HEK293 (cell line): ENCODE results near the gene IL17A.

ENCODE experiments used
- CTCF ChIA-PET: fragments of 350-600 bp; formaldehyde crosslinking; extraction: SDS; loops from one replicate; lab custom pipeline; 2021; ENCODE audit warnings: antibody characterized with exemption; lab: Yijun Ruan, JAX
- POLR2A ChIA-PET: fragments of 300-600 bp; formaldehyde crosslinking; extraction: SDS; loops from one replicate; lab custom pipeline; 2020; ENCODE audit warnings: antibody characterized with exemption, inconsistent platforms; lab: Yijun Ruan, JAX
- H3K27ac ChIP-seq: fragments of 200-500 bp; sonication (Bioruptor generic); 2 replicates; pipeline ENCODE4 v1.5.1; 2014; ENCODE audit warnings: low read depth, low read length, control low read depth, inconsistent platforms; ENCODE audit errors: extremely low read depth
- H3K36me3 ChIP-seq, 2 experiments: fragments of 200-500 bp in 1 of 2; sonication (Bioruptor generic) in 1 of 2; 1 replicate in 1 of 2; 2 replicates in 1 of 2; pipeline ENCODE4 v1.5.1; 2014 to 2017; ENCODE audit warnings: inconsistent platforms in 2 of 2, low read length in 2 of 2; ENCODE audit not compliant: control insufficient read depth in 2 of 2, insufficient read depth in 1 of 2
- H3K4me1 ChIP-seq: fragments of 200-500 bp; sonication (Bioruptor generic); 2 replicates; pipeline ENCODE4 v1.5.1; 2014; ENCODE audit warnings: mild to moderate bottlenecking, low read length, inconsistent platforms; ENCODE audit not compliant: control insufficient read depth, insufficient read depth
- H3K4me3 ChIP-seq: 2 replicates; pipeline ENCODE4 v1.5.1; 2011; ENCODE audit warnings: low read depth, mild to moderate bottlenecking, control low read depth, low read length, moderate library complexity
- H3K9me3 ChIP-seq: fragments of 200-500 bp; sonication (Bioruptor generic); 2 replicates; pipeline ENCODE4 v1.5.1; 2014; ENCODE audit warnings: low read depth, low read length, inconsistent platforms; ENCODE audit not compliant: control insufficient read depth, insufficient read depth
- BCL11A ChIP-seq: fragments of 450-650 bp; formaldehyde crosslinking; IDR thresholded peaks from 2 replicates; pipeline ENCODE4 v1.5.1; 2016; ENCODE audit warnings: low read depth, missing biosample characterization, missing genetic modification characterization
- GLIS1 ChIP-seq: fragments of 450-650 bp; formaldehyde crosslinking; IDR thresholded peaks from 2 replicates; pipeline ENCODE4 v1.5.1; 2016; ENCODE audit warnings: missing biosample characterization, missing genetic modification characterization
- SP7 ChIP-seq: fragments of 450-650 bp; formaldehyde crosslinking; IDR thresholded peaks from 2 replicates; pipeline ENCODE4 v1.5.1; 2016; ENCODE audit warnings: missing biosample characterization, missing genetic modification characterization
- WT1 ChIP-seq: fragments of 450-650 bp; formaldehyde crosslinking; IDR thresholded peaks from 2 replicates; pipeline ENCODE4 v1.5.1; 2016; ENCODE audit warnings: missing biosample characterization, missing genetic modification characterization
- ZFP37 ChIP-seq: fragments of 450-650 bp; formaldehyde crosslinking; IDR thresholded peaks from 2 replicates; pipeline ENCODE4 v1.5.1; 2016; ENCODE audit warnings: missing biosample characterization, missing genetic modification characterization
- ZNF112 ChIP-seq: fragments of 450-650 bp; formaldehyde crosslinking; IDR thresholded peaks from 2 replicates; pipeline ENCODE4 v1.5.0; 2017; ENCODE audit warnings: missing biosample characterization, missing genetic modification characterization
- ZNF133 ChIP-seq: fragments of 450-650 bp; formaldehyde crosslinking; IDR thresholded peaks from 2 replicates; pipeline ENCODE4 v1.5.1; 2016; ENCODE audit warnings: missing biosample characterization, missing genetic modification characterization
- ZNF169 ChIP-seq: fragments of 450-650 bp; formaldehyde crosslinking; IDR thresholded peaks from 2 replicates; pipeline ENCODE4 v1.5.1; 2016; ENCODE audit warnings: missing biosample characterization, missing genetic modification characterization
- ZNF311 ChIP-seq: fragments of 450-650 bp; formaldehyde crosslinking; IDR thresholded peaks from 2 replicates; pipeline ENCODE4 v1.5.1; 2017; ENCODE audit warnings: missing biosample characterization, missing genetic modification characterization, borderline replicate concordance
- ZNF324 ChIP-seq: fragments of 450-650 bp; formaldehyde crosslinking; IDR thresholded peaks from 2 replicates; pipeline ENCODE4 v1.5.1; 2016; ENCODE audit warnings: missing biosample characterization, missing genetic modification characterization
- ZNF366 ChIP-seq: fragments of 450-650 bp; formaldehyde crosslinking; conservative IDR thresholded peaks from 2 replicates; pipeline ENCODE4 v1.5.1; 2016; ENCODE audit warnings: missing biosample characterization, missing genetic modification characterization
- ZNF37A ChIP-seq: fragments of 450-650 bp; IDR thresholded peaks from 2 replicates; pipeline ENCODE4 v1.5.1; 2018; ENCODE audit warnings: missing biosample characterization, missing genetic modification characterization
- ZNF391 ChIP-seq: fragments of 450-650 bp; formaldehyde crosslinking; IDR thresholded peaks from 2 replicates; pipeline ENCODE4 v1.5.1; 2016; ENCODE audit warnings: low read depth, missing biosample characterization, missing genetic modification characterization, borderline replicate concordance
- ZNF600 ChIP-seq: fragments of 450-650 bp; formaldehyde crosslinking; IDR thresholded peaks from 2 replicates; pipeline ENCODE4 v1.5.1; 2016; ENCODE audit warnings: missing biosample characterization, missing genetic modification characterization
- ZNF626 ChIP-seq: fragments of 450-650 bp; sonication (Bioruptor Pico); formaldehyde crosslinking; IDR thresholded peaks from 2 replicates; pipeline ENCODE4 v1.5.1; 2018; ENCODE audit warnings: missing biosample characterization, missing genetic modification characterization, inconsistent platforms
- ZNF664 ChIP-seq: fragments of 450-650 bp; formaldehyde crosslinking; IDR thresholded peaks from 2 replicates; pipeline ENCODE4 v1.5.1; 2016; ENCODE audit warnings: missing biosample characterization, missing genetic modification characterization
- TF ChIP-seq, protein P1 (sequence below): fragments of 450-650 bp; formaldehyde crosslinking; IDR thresholded peaks from 2 replicates; pipeline ENCODE4 v1.5.1; 2016; ENCODE audit warnings: missing biosample characterization, missing genetic modification characterization
- TF ChIP-seq, protein P2 (sequence below): sonication (generic); formaldehyde crosslinking; IDR thresholded peaks from 2 replicates; pipeline ENCODE4 v1.8.1; 2022; ENCODE audit warnings: mild to moderate bottlenecking, moderate library complexity, missing genetic modification reagents
- TF ChIP-seq, protein P3 (sequence below): fragments of 450-650 bp; formaldehyde crosslinking; IDR thresholded peaks from 2 replicates; pipeline ENCODE4 v1.5.1; 2017; ENCODE audit warnings: missing biosample characterization, missing genetic modification characterization
- TF ChIP-seq, protein P4 (sequence below): fragments of 450-650 bp; formaldehyde crosslinking; IDR thresholded peaks from 2 replicates; pipeline ENCODE4 v1.5.1; 2016; ENCODE audit warnings: missing biosample characterization, missing genetic modification characterization
- TF ChIP-seq, protein P5 (sequence below): fragments of 450-650 bp; formaldehyde crosslinking; conservative IDR thresholded peaks from 2 replicates; pipeline ENCODE4 v1.5.1; 2016; ENCODE audit warnings: low read depth, missing biosample characterization, missing genetic modification characterization
- TF ChIP-seq, protein P6 (sequence below): fragments of 450-650 bp; IDR thresholded peaks from 2 replicates; pipeline ENCODE4 v1.5.1; 2018; ENCODE audit warnings: missing biosample characterization, mild to moderate bottlenecking, missing genetic modification characterization

The IL17A gene

DNA sequence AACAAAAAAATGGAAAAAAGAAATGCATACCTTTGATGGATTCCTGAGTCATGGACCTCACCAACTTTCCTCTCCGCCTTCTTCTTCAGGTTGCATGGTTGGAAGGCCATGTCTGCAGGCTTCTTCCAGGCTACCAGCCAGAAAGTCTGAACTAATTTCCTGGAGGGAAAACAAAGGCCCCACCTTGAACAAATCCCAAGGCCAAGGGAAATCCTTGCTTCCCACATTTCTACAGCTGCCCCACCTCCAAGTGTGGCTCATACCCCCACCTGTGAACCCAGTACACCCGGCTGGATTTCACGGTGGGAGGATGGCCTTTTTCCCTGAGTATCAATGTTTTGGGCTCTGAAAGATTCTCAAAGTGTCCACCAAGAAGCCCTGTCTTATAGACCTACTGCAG lies 22.4 kb downstream of the IL17A start:
- no peaks in the 10 kb centered on the region for H3K36me3 ChIP-seq
- TF ChIP-seq ZNF37A (tag by site-specific recombination) (no peak), WT1 (tag by site-specific recombination) (no peak), BCL11A (tag by site-specific recombination) (no peak)
- TF ChIP-seq, protein P1, sequence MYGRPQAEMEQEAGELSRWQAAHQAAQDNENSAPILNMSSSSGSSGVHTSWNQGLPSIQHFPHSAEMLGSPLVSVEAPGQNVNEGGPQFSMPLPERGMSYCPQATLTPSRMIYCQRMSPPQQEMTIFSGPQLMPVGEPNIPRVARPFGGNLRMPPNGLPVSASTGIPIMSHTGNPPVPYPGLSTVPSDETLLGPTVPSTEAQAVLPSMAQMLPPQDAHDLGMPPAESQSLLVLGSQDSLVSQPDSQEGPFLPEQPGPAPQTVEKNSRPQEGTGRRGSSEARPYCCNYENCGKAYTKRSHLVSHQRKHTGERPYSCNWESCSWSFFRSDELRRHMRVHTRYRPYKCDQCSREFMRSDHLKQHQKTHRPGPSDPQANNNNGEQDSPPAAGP (tag by site-specific recombination): no peak
- TF ChIP-seq, protein P2, sequence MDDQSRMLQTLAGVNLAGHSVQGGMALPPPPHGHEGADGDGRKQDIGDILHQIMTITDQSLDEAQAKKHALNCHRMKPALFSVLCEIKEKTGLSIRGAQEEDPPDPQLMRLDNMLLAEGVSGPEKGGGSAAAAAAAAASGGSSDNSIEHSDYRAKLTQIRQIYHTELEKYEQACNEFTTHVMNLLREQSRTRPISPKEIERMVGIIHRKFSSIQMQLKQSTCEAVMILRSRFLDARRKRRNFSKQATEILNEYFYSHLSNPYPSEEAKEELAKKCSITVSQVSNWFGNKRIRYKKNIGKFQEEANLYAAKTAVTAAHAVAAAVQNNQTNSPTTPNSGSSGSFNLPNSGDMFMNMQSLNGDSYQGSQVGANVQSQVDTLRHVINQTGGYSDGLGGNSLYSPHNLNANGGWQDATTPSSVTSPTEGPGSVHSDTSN: no peak
- TF ChIP-seq, all 188 proteins: peak for 0
- Histone ChIP-seq H3K9me3 (no peaks in the 10 kb centered on the region), H3K4me1 (no peaks in the 10 kb centered on the region), H3K4me3 (no peak overlapping the region), H3K27ac (no peak overlapping the region)
- ChIA-PET POLR2A (no interaction called here), CTCF (no interaction called here)

DNA sequence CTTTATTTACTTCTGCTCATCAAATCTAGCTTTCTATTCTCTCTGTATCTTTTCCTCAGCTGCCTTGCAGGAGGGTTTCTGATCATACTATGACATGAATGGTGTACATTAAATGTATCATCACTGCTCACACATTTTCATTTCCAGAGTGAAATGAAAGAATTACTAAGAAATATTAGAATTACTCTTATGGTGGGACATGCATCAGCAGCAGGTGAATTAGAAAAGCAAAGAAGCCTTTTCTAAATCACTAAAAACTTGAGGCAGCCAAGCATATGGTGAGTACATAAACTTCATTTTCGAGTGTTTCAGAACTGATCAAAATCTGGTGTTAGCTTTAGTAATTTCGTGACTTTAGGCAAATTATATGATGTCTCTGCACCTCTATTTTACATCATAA lies 23.6 kb downstream of the IL17A start:
- CTCF ChIA-PET: interaction anchor here (0.5 to 0.6 kb wide), 2 partner anchors 8 to 772 kb away, joined by 3 to 5 read pairs; no protein-coding TSS in a partner anchor
- POLR2A ChIA-PET: no interaction called here
- H3K36me3 ChIP-seq: no peaks in the 10 kb centered on the region
- H3K9me3 ChIP-seq: no peaks in the 10 kb centered on the region
- H3K27ac ChIP-seq: no peak overlapping the region
- no peaks in the 10 kb centered on the region for H3K4me1 ChIP-seq
- H3K4me3 ChIP-seq: no peak overlapping the region
- TF ChIP-seq ZNF324 (tag by site-specific recombination): no peak
- TF ChIP-seq, protein P3, sequence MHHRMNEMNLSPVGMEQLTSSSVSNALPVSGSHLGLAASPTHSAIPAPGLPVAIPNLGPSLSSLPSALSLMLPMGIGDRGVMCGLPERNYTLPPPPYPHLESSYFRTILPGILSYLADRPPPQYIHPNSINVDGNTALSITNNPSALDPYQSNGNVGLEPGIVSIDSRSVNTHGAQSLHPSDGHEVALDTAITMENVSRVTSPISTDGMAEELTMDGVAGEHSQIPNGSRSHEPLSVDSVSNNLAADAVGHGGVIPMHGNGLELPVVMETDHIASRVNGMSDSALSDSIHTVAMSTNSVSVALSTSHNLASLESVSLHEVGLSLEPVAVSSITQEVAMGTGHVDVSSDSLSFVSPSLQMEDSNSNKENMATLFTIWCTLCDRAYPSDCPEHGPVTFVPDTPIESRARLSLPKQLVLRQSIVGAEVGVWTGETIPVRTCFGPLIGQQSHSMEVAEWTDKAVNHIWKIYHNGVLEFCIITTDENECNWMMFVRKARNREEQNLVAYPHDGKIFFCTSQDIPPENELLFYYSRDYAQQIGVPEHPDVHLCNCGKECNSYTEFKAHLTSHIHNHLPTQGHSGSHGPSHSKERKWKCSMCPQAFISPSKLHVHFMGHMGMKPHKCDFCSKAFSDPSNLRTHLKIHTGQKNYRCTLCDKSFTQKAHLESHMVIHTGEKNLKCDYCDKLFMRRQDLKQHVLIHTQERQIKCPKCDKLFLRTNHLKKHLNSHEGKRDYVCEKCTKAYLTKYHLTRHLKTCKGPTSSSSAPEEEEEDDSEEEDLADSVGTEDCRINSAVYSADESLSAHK (tag by site-specific recombination): no peak
- no peak for TF ChIP-seq ZNF626 (tag by site-specific recombination)
- no peak for TF ChIP-seq SP7 (tag by site-specific recombination)
- no peak for TF ChIP-seq GLIS1 (tag by site-specific recombination)
- no peak for TF ChIP-seq ZFP37 (tag by site-specific recombination)
- TF ChIP-seq ZNF600: no peak
- TF ChIP-seq, protein P4, sequence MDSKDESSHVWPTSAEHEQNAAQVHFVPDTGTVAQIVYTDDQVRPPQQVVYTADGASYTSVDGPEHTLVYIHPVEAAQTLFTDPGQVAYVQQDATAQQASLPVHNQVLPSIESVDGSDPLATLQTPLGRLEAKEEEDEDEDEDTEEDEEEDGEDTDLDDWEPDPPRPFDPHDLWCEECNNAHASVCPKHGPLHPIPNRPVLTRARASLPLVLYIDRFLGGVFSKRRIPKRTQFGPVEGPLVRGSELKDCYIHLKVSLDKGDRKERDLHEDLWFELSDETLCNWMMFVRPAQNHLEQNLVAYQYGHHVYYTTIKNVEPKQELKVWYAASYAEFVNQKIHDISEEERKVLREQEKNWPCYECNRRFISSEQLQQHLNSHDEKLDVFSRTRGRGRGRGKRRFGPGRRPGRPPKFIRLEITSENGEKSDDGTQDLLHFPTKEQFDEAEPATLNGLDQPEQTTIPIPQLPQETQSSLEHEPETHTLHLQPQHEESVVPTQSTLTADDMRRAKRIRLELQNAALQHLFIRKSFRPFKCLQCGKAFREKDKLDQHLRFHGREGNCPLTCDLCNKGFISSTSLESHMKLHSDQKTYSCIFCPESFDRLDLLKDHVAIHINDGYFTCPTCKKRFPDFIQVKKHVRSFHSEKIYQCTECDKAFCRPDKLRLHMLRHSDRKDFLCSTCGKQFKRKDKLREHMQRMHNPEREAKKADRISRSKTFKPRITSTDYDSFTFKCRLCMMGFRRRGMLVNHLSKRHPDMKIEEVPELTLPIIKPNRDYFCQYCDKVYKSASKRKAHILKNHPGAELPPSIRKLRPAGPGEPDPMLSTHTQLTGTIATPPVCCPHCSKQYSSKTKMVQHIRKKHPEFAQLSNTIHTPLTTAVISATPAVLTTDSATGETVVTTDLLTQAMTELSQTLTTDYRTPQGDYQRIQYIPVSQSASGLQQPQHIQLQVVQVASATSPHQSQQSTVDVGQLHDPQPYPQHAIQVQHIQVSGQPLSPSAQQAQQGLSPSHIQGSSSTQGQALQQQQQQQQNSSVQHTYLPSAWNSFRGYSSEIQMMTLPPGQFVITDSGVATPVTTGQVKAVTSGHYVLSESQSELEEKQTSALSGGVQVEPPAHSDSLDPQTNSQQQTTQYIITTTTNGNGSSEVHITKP: no peak
- TF ChIP-seq ZNF169: no peak
- TF ChIP-seq ZNF366 (tag by site-specific recombination): no peak
- no peak for TF ChIP-seq ZNF391 (tag by site-specific recombination)
- no peak for TF ChIP-seq ZNF133 (tag by site-specific recombination)
- TF ChIP-seq, protein P5, sequence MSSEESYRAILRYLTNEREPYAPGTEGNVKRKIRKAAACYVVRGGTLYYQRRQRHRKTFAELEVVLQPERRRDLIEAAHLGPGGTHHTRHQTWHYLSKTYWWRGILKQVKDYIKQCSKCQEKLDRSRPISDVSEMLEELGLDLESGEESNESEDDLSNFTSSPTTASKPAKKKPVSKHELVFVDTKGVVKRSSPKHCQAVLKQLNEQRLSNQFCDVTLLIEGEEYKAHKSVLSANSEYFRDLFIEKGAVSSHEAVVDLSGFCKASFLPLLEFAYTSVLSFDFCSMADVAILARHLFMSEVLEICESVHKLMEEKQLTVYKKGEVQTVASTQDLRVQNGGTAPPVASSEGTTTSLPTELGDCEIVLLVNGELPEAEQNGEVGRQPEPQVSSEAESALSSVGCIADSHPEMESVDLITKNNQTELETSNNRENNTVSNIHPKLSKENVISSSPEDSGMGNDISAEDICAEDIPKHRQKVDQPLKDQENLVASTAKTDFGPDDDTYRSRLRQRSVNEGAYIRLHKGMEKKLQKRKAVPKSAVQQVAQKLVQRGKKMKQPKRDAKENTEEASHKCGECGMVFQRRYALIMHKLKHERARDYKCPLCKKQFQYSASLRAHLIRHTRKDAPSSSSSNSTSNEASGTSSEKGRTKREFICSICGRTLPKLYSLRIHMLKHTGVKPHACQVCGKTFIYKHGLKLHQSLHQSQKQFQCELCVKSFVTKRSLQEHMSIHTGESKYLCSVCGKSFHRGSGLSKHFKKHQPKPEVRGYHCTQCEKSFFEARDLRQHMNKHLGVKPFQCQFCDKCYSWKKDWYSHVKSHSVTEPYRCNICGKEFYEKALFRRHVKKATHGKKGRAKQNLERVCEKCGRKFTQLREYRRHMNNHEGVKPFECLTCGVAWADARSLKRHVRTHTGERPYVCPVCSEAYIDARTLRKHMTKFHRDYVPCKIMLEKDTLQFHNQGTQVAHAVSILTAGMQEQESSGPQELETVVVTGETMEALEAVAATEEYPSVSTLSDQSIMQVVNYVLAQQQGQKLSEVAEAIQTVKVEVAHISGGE (tag by site-specific recombination): no peak
- TF ChIP-seq, protein P6, sequence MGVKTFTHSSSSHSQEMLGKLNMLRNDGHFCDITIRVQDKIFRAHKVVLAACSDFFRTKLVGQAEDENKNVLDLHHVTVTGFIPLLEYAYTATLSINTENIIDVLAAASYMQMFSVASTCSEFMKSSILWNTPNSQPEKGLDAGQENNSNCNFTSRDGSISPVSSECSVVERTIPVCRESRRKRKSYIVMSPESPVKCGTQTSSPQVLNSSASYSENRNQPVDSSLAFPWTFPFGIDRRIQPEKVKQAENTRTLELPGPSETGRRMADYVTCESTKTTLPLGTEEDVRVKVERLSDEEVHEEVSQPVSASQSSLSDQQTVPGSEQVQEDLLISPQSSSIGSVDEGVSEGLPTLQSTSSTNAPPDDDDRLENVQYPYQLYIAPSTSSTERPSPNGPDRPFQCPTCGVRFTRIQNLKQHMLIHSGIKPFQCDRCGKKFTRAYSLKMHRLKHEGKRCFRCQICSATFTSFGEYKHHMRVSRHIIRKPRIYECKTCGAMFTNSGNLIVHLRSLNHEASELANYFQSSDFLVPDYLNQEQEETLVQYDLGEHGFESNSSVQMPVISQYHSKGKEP: no peak
- no peak for TF ChIP-seq ZNF664 (tag by site-specific recombination)
- TF ChIP-seq ZNF311 (tag by site-specific recombination): no peak
- TF ChIP-seq ZNF112 (tag by site-specific recombination): no peak
